Esophagus (tissue), 2 donors: Measurements from ENCODE around the gene TTC6. TPM values are rescaled to one million over a fixed set of nuclear protein-coding genes. Genes with fewer than 3 reads are reported as not detected.
A peak's percentile ranks its signal among the peaks of the same experiment; 100 is the strongest.

ENCODE experiments used
- H3K27ac ChIP-seq, 2 donors: one replicate each; pipeline ENCODE4 v1.5.1; 2013; ENCODE audit warnings: low read depth in 2 of 2, mild to moderate bottlenecking in 2 of 2, inconsistent platforms in 1 of 2, low read length in 1 of 2, moderate library complexity in 1 of 2
- H3K27me3 ChIP-seq, 2 donors: one replicate each; pipeline ENCODE4 v1.6.1; 2013; ENCODE audit warnings: low read length in 2 of 2, control low read depth in 1 of 2, mild to moderate bottlenecking in 1 of 2; ENCODE audit not compliant: insufficient read depth in 2 of 2, control insufficient read depth in 1 of 2
- H3K36me3 ChIP-seq, 2 donors: one replicate each; pipeline ENCODE4 v1.6.1; 2013; ENCODE audit warnings: low read length in 1 of 2; ENCODE audit not compliant: control insufficient read depth in 2 of 2, insufficient read depth in 2 of 2
- H3K4me1 ChIP-seq, 2 donors: one replicate each; pipeline ENCODE4 v1.6.1; 2013; ENCODE audit warnings: low read length in 1 of 2; ENCODE audit not compliant: control insufficient read depth in 2 of 2, insufficient read depth in 2 of 2
- H3K4me3 ChIP-seq, 2 donors: one replicate each; pipeline ENCODE4 v1.5.1; 2013; ENCODE audit warnings: low read length in 2 of 2, mild to moderate bottlenecking in 2 of 2, low read depth in 1 of 2, moderate library complexity in 1 of 2
- H3K9me3 ChIP-seq, 2 donors: one replicate each; pipeline ENCODE4 v1.6.1; 2013; ENCODE audit warnings: mild to moderate bottlenecking in 2 of 2, low read depth in 1 of 2, low read length in 1 of 2, moderate library complexity in 1 of 2; ENCODE audit not compliant: control insufficient read depth in 2 of 2, insufficient read depth in 1 of 2
- WGBS, 2 donors: extraction: QIAGEN DNeasy Blood & Tissue Kit; methylation state at CpG; one replicate each; pipeline ENCODE4 v1.1.7; 2013; 5-methylcytosine and 5-hydroxymethylcytosine counted together
- polyA plus RNA-seq, 2 donors: library from polyadenylated mRNA; stranded (reverse); fragments of 200-250 nt; gene quantifications; one replicate each; pipeline ENCODE4 v1.2.3, GENCODE V29; 2013
- donor health status: healthy with polysubstance abuse.
- donor health status: Bipolar disorder and iron deficiency.

Gene TTC6
- polyA plus RNA-seq, 2 donors = 0.27 to 2.4 TPM

- Histone ChIP-seq H3K27ac (no peak overlapping the region), H3K4me3 (no peak overlapping the region), H3K4me1 (peaks cover 0 to 10% of the 10 kb centered on the region in 2 donors), H3K36me3 (no peaks in the 10 kb centered on the region), H3K9me3 (peaks cover 0 to 2% of the 10 kb centered on the region in 2 donors), H3K27me3 (peaks cover 0 to 3% of the 10 kb centered on the region in 2 donors)
- WGBS, 2 donors = 33 to 34% methylated on average over 22 of the region's 22 CpGs
Measured at GRCh38 chr14:37601865-37602264, 6.4 kb downstream of the TTC6 start.

GRCh38 chr14:37602605-37603453, 7.4 kb downstream of the TTC6 start:
- peaks cover 0 to 10% of the 10 kb centered on the region in 2 donors for H3K4me1 ChIP-seq
- peaks cover 0 to 2% of the 10 kb centered on the region in 2 donors for H3K9me3 ChIP-seq
- peaks cover 0 to 3% of the 10 kb centered on the region in 2 donors for H3K27me3 ChIP-seq
- H3K36me3 ChIP-seq = no peaks in the 10 kb centered on the region
- no peak overlapping the region for H3K27ac ChIP-seq
- 38 to 45% methylated on average over 24 of the region's 24 CpGs for WGBS, 2 donors
- no peak overlapping the region for H3K4me3 ChIP-seq

- Histone ChIP-seq H3K4me3 (no peak overlapping the region), H3K36me3 (no peaks in the 10 kb centered on the region), H3K4me1 (peaks cover 0 to 8% of the 10 kb centered on the region in 2 donors), H3K9me3 (peaks cover 0 to 2% of the 10 kb centered on the region in 2 donors), H3K27me3 (peaks cover 0 to 3% of the 10 kb centered on the region in 2 donors), H3K27ac (no peak overlapping the region)
- 77 to 85% methylated on average over 9 of the region's 9 CpGs for WGBS, 2 donors
Measured at GRCh38 chr14:37603688-37604251, 8.3 kb downstream of the TTC6 start.

GRCh38 chr14:37606678-37607077, 11.2 kb downstream of the TTC6 start:
- no peaks in the 10 kb centered on the region for H3K36me3 ChIP-seq
- peaks cover 2 to 5% of the 10 kb centered on the region in 2 donors for H3K9me3 ChIP-seq
- no peak overlapping the region for H3K27ac ChIP-seq
- no peaks in the 10 kb centered on the region for H3K4me1 ChIP-seq
- H3K4me3 ChIP-seq = no peak overlapping the region
- no peaks in the 10 kb centered on the region for H3K27me3 ChIP-seq

- H3K27me3 ChIP-seq = no peaks in the 10 kb centered on the region
- WGBS, 2 donors = 69 to 83% methylated on average over 3 of the region's 3 CpGs
Measured at GRCh38 chr14:37608649-37609048, 13.2 kb downstream of the TTC6 start.

GRCh38 chr14:37610945-37611523, 15.6 kb downstream of the TTC6 start:
- H3K36me3 ChIP-seq = no peaks in the 10 kb centered on the region
- H3K4me1 ChIP-seq = no peaks in the 10 kb centered on the region
- WGBS, 2 donors = 42 to 44% methylated on average over 52 of the region's 52 CpGs
- peak overlapping the region in 1 of 2 donors; percentile 12 for H3K4me3 ChIP-seq
- no peak overlapping the region for H3K27ac ChIP-seq
- no peaks in the 10 kb centered on the region for H3K27me3 ChIP-seq
- H3K9me3 ChIP-seq = peaks cover 0 to 7% of the 10 kb centered on the region in 2 donors

More at GRCh38 chr14:37608649-37609048, 13.2 kb downstream of the TTC6 start:
- no peaks in the 10 kb centered on the region for H3K4me1 ChIP-seq
- H3K9me3 ChIP-seq = peaks cover 0 to 5% of the 10 kb centered on the region in 2 donors
- H3K4me3 ChIP-seq = no peak overlapping the region
- H3K27ac ChIP-seq = no peak overlapping the region
- H3K36me3 ChIP-seq = no peaks in the 10 kb centered on the region

GRCh38 chr14:37615582-37616289, 20.3 kb downstream of the TTC6 start:
- H3K4me3 ChIP-seq = no peak overlapping the region
- 94 to 97% methylated on average over 3 of the region's 3 CpGs for WGBS, 2 donors
- peaks cover 0 to 9% of the 10 kb centered on the region in 2 donors for H3K9me3 ChIP-seq
- peaks cover 0 to 3% of the 10 kb centered on the region in 2 donors for H3K27me3 ChIP-seq
- H3K27ac ChIP-seq = no peak overlapping the region
- H3K4me1 ChIP-seq = no peaks in the 10 kb centered on the region
- no peaks in the 10 kb centered on the region for H3K36me3 ChIP-seq

- 95 to 96% methylated on average over 4 of the region's 4 CpGs for WGBS, 2 donors
- Histone ChIP-seq H3K9me3 (peaks cover 0 to 4% of the 10 kb centered on the region in 2 donors), H3K27ac (no peak overlapping the region), H3K4me3 (no peak overlapping the region), H3K4me1 (no peaks in the 10 kb centered on the region), H3K27me3 (peaks cover 0 to 3% of the 10 kb centered on the region in 2 donors), H3K36me3 (no peaks in the 10 kb centered on the region)
Measured at GRCh38 chr14:37616853-37617252, 21.4 kb downstream of the TTC6 start.

- Histone ChIP-seq H3K27ac (no peak overlapping the region), H3K4me1 (peaks cover 0 to 5% of the 10 kb centered on the region in 2 donors), H3K4me3 (no peak overlapping the region), H3K27me3 (peaks cover 0 to 3% of the 10 kb centered on the region in 2 donors), H3K9me3 (peaks cover 0 to 4% of the 10 kb centered on the region in 2 donors), H3K36me3 (no peaks in the 10 kb centered on the region)
- 87 to 91% methylated on average over 1 of the region's 1 CpG for WGBS, 2 donors
Measured at GRCh38 chr14:37617864-37618365, 22.5 kb downstream of the TTC6 start.
